Cardiac fibroblast (primary cell): ENCODE data around the gene TWSG1.

Source experiments
- DNase-seq, 2 donors: peaks; one replicate each; pipeline versions ENCODE4 v3.0.0 to v3.0.0-alpha.2; 2010; ENCODE audit warnings: low read depth in 2 of 2
- H3K4me3 ChIP-seq, 2 donors: replicated peaks in 1 of 2; 1 replicate in 1 of 2; 2 replicates in 1 of 2; pipeline ENCODE4 v1.5.1; 2011; ENCODE audit warnings: low read depth in 2 of 2, low read length in 2 of 2, mild to moderate bottlenecking in 2 of 2, moderate library complexity in 1 of 2
- TF ChIP-seq, protein P1 (sequence below): IDR thresholded peaks from one replicate; pipeline ENCODE4 v1.5.1; 2011; ENCODE audit warnings: low read depth, mild to moderate bottlenecking, low read length, inconsistent platforms

Gene TWSG1

DNA sequence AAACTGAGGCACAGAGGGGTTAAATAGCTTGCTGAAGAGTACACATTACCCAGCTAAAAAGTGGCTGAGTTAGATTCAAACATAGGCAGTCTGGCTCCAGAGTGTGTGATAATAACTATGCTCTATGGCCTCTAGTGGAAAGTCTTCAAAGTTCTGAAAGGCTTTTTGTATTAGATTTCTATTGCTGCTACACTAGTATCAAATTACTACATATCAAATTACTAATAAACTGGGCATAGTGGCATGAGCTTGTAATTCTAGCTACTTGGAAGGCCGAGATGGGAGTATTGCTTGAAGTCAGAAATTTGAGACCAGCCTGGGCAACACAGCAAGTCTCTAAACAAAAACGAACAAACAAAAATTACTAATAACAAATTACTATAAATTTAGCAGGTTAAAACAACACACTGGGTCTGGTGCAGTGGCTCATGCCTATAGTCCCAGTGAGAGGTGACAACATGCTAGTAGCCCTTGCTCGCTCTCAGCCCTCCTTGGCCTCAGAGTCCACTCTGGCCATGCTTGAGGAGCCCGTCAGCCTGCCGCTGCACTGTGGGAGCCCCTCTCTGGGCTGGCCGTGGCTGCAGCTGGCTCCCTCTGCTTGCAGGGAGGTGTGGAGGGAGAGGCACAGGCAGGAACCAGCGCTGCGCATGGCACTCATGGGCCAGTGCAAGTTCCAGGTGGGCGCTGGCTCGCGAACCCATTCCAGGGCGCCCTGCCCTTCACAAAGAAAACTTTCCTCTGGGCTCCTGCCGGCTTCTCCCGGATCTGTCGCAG, 38.2 kb upstream of the TWSG1 start:
- H3K4me3 ChIP-seq: no peak overlapping the region
- TF ChIP-seq, protein P1, sequence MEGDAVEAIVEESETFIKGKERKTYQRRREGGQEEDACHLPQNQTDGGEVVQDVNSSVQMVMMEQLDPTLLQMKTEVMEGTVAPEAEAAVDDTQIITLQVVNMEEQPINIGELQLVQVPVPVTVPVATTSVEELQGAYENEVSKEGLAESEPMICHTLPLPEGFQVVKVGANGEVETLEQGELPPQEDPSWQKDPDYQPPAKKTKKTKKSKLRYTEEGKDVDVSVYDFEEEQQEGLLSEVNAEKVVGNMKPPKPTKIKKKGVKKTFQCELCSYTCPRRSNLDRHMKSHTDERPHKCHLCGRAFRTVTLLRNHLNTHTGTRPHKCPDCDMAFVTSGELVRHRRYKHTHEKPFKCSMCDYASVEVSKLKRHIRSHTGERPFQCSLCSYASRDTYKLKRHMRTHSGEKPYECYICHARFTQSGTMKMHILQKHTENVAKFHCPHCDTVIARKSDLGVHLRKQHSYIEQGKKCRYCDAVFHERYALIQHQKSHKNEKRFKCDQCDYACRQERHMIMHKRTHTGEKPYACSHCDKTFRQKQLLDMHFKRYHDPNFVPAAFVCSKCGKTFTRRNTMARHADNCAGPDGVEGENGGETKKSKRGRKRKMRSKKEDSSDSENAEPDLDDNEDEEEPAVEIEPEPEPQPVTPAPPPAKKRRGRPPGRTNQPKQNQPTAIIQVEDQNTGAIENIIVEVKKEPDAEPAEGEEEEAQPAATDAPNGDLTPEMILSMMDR: no peak
- DNase-seq: no peak

DNA sequence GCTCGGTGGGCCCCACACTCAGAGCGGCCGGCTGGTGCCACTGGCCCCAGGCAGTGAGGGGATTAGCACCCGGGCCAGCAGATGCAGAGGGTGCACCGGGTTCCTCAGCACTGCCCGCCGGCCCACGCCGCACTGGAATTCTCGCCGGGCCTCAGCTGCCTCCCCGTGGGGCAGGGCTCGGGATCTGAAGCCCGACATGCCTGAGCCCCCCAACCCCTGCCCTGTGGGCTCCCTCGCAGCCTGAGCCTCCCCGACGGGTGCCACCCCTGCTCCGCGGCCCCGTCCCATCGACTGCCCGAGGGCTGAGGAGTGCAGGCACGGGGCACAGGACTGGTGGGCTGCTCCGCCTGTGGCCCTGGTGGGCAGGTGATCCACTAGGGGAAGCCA, 37.6 kb upstream of the TWSG1 start:
- H3K4me3 ChIP-seq: no peak overlapping the region
- TF ChIP-seq, protein P1: no peak
- no peak for DNase-seq

DNA sequence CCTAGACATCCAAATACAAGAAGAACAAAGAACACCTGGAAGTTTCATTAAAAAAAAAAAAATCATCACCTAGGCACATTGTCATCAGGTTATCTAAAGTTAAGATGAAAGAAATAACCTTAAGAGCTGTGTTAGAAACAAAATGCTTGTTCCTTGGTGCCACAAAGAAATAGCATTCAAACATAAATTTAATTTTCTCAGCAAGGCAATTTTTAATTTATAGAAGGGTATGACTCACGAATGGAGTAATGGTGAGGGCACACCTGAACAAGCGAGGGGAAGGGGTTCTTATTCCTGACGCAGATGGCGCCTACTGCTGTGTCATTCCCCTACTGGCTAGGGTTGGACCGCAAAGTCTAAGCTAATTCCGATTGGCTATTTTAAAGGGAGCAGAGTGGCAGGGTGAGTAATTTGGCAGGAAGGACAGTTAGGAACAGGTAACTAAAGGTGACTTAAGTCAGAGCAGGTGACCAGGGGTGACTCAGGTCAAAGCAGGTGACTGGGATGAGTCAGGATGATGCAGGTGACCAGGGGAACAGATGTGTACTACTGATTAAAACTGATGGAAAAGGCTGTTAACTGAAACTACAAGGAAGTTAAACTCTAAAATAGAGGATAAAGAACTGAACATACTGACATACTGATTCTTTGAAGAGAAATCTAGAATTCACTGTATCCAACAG, 30.0 kb upstream of the TWSG1 start:
- no peak for DNase-seq
- TF ChIP-seq, protein P1: no peak
- no peak overlapping the region for H3K4me3 ChIP-seq

DNA sequence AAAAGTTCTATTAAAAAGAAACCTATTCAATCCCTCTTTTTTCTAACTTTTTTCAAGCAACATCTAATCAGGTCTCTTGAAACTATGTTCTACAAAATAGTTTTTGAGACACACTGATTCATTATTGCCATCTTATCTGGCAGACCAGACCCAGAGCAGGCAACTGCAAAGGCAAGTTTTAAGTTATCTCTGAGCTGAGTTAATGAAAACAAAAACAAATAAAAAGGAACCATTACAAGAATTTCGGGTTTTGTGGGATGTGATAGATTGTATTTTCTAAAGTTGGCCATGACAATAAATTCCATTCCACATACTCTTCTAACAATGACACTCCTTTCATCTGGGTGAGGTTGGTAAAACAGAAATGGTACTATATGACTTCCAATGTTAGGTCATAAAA, 15.2 kb upstream of the TWSG1 start:
- TF ChIP-seq, protein P1: no peak
- H3K4me3 ChIP-seq: no peak overlapping the region
- DNase-seq: no peak

DNA sequence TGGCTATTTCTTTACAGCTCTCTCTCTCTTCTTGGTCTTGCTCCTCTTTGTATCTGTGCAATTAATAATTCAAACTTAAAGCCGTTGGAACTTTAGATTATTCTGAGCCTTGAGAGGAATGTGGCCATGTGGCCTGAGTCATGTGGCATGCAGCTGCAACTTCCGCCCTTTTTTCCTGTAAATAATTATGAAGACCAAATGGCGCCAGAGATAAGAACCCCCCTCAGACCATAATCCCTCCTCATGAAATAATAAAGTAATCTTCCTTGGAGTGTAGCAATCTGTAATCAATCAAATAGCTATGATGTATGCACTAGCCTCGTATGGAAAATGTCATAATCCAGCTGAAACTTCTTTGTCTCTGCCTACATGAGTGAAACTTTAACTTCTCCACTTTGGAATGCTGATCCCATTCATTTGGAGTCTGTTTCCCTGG, 13.5 kb upstream of the TWSG1 start:
- H3K4me3 ChIP-seq: no peak overlapping the region
- TF ChIP-seq, protein P1: no peak
- DNase-seq: peak; percentile 52 to 77

DNA sequence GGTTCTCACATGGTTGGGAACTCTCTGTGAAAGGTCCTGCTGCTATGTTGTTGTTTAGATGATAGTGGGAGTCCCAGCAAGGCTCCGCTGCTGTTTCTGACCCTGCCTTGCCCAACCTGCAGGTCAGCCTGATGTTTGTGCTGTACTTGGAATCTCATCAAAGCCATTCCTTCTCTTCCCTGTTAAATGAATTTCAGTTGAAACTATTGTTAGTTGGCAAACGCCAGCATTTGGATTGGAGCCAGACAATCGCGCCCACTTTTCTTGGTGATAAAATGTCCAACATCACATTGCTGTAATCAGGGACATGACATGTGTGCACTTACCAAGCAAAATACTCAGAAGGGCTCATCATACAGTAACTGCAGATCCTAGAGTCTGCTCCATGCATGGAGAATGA, 12.8 kb upstream of the TWSG1 start:
- peak in 1 of 2 donors; percentile 20 for DNase-seq
- TF ChIP-seq, protein P1: no peak
- H3K4me3 ChIP-seq: no peak overlapping the region
